ENCODE measurements around the gene SENP1. TPM values are rescaled to one million over a fixed set of nuclear protein-coding genes. Genes with fewer than 3 reads are reported as not detected.

The SENP1 gene
- total RNA-seq, 1 experiment from 2014 or later = 17.7 TPM

DNA sequence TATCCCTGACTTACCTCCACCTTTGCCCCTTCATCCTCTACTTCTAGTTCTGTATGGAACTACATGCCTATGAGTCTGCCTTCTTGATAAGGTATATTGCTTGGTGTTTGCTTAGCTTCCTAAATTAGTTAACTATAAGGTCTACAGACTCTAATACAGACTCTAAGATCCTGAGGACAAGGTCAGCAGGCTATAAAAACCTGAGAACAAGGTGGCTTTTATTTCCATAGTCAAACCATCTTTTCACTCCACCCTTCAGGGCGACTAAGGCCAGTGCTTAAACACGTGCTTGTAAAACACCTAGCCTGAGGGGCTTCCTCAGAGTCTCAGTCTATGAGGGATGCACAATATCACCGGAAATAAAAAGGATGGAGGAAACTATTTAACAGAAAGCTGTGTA lies 65.5 kb downstream of the SENP1 start:
- CTCF ChIA-PET = no interaction called here
- Mint-ChIP-seq H3K9me3 (ENCODE audit: low read depth, unreplicated experiment) (no peaks in the 10 kb centered on the region), H3K4me3 (ENCODE audit: low read depth, unreplicated experiment) (no peak overlapping the region), H3K36me3 (ENCODE audit: insufficient read depth, unreplicated experiment) (no peaks in the 10 kb centered on the region), H3K27me3 (ENCODE audit: unreplicated experiment) (peaks cover 21% of the 10 kb centered on the region), H3K4me1 (ENCODE audit: low read depth, unreplicated experiment) (no peaks in the 10 kb centered on the region), H3K27ac (ENCODE audit: unreplicated experiment) (no peak overlapping the region)
- DNase-seq = no peak
- BruUV-seq (replicated peaks) = no TSS peak
- no peak for TF ChIP-seq CTCF (IDR thresholded peaks at IDR 0.05; ENCODE audit: unreplicated experiment)
- intact Hi-C loops (cut with micrococcal nuclease; ENCODE audit: unreplicated experiment) = no loop called here

DNA sequence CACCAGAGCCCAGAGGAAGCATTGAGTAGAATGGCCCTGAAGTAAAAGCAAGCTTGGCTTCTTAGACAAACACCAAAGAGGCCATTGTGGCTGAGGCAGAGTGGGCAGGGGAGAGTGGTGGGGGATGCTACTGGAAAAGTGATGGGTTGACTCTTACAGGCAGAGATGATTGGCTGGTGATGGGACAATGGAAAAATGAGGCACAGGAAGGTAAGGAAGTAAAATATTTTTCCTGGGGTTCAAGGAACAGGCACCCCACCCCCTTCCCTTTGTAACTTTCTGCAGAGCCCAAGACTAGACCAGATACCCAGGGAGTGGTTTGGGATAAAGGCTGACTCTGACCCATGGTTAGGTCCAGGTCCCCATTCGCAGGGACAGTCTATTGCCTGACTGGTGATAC lies 66.7 kb downstream of the SENP1 start:
- intact Hi-C loops (cut with micrococcal nuclease; ENCODE audit: unreplicated experiment) = no loop called here
- H3K36me3 Mint-ChIP-seq (ENCODE audit: insufficient read depth, unreplicated experiment) = no peaks in the 10 kb centered on the region
- BruUV-seq (replicated peaks) = no TSS peak
- H3K4me3 Mint-ChIP-seq (ENCODE audit: low read depth, unreplicated experiment) = no peak overlapping the region
- no peak for DNase-seq
- peaks cover 21% of the 10 kb centered on the region for H3K27me3 Mint-ChIP-seq (ENCODE audit: unreplicated experiment)
- CTCF ChIA-PET = no interaction called here
- TF ChIP-seq CTCF (IDR thresholded peaks at IDR 0.05; ENCODE audit: unreplicated experiment) = no peak
- no peaks in the 10 kb centered on the region for H3K4me1 Mint-ChIP-seq (ENCODE audit: low read depth, unreplicated experiment)
- H3K9me3 Mint-ChIP-seq (ENCODE audit: low read depth, unreplicated experiment) = no peaks in the 10 kb centered on the region
- H3K27ac Mint-ChIP-seq (ENCODE audit: unreplicated experiment) = no peak overlapping the region

DNA sequence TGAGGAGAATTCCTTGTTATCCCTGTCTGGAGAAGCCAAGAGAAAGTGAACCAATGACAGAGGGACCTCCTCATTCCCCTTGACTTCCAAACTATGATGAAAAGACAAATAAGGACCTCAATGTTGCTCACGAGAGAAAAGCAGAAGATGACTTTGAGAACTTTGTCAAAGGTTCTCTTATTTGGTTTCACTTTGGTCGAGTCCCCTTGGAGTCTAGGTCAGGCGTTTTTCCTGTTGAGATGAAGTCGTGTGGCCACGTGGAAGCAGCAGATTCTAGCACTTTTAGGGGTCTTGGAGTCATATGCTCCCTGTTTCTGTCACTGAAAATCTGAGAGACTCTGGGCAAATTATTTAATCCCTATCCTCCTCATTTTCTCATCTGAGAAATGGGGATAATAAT lies 67.8 kb downstream of the SENP1 start:
- Mint-ChIP-seq H3K4me3 (ENCODE audit: low read depth, unreplicated experiment) (no peak overlapping the region), H3K9me3 (ENCODE audit: low read depth, unreplicated experiment) (no peaks in the 10 kb centered on the region), H3K36me3 (ENCODE audit: insufficient read depth, unreplicated experiment) (no peaks in the 10 kb centered on the region), H3K4me1 (ENCODE audit: low read depth, unreplicated experiment) (no peaks in the 10 kb centered on the region), H3K27ac (ENCODE audit: unreplicated experiment) (no peak overlapping the region), H3K27me3 (ENCODE audit: unreplicated experiment) (peaks cover 21% of the 10 kb centered on the region)
- BruUV-seq (replicated peaks) = no TSS peak
- CTCF ChIA-PET = no interaction called here
- DNase-seq = no peak
- no peak for TF ChIP-seq CTCF (IDR thresholded peaks at IDR 0.05; ENCODE audit: unreplicated experiment)
- intact Hi-C loops (cut with micrococcal nuclease; ENCODE audit: unreplicated experiment) = no loop called here

- CTCF ChIA-PET = no interaction called here
- no peak for TF ChIP-seq CTCF (IDR thresholded peaks at IDR 0.05; ENCODE audit: unreplicated experiment)
- Mint-ChIP-seq H3K4me3 (ENCODE audit: low read depth, unreplicated experiment) (no peak overlapping the region), H3K27me3 (ENCODE audit: unreplicated experiment) (peaks cover 28% of the 10 kb centered on the region), H3K4me1 (ENCODE audit: low read depth, unreplicated experiment) (no peaks in the 10 kb centered on the region), H3K9me3 (ENCODE audit: low read depth, unreplicated experiment) (no peaks in the 10 kb centered on the region), H3K36me3 (ENCODE audit: insufficient read depth, unreplicated experiment) (no peaks in the 10 kb centered on the region), H3K27ac (ENCODE audit: unreplicated experiment) (no peak overlapping the region)
- intact Hi-C loops (cut with micrococcal nuclease; ENCODE audit: unreplicated experiment) = no loop called here
- DNase-seq = no peak
- no TSS peak for BruUV-seq (replicated peaks)
Observed at GRCh38 chr12:48037267-48037915, 68.5 kb downstream of the SENP1 start.
